Measurements from ENCODE around the gene TST. TPM values are rescaled to one million over a fixed set of nuclear protein-coding genes. Genes with fewer than 3 reads are reported as not detected.

Gene TST
- total RNA-seq (10 to 100 TPM; 30.2 to 63.7 TPM), polyA plus RNA-seq (100 to 1,000 TPM in 1 of 2 donors, 10 to 100 TPM in 1; 49.8 to 107 TPM)
- long read RNA-seq, donor 1, transcript TST-202 (2 exons, 1,797 nt), result minor isoform, 5 of 16 reads
- long read RNA-seq, donor 1, transcript TST-201 (3 exons, 1,211 nt), result major isoform, 6 of 16 reads
- long read RNA-seq, donor 1, partial matches to known transcripts, result 5 of 16 reads
- long read RNA-seq, donor 1, other reads (novel, unspliced or antisense), result 0 of 16 reads
- long read RNA-seq, donor 2, partial matches to known transcripts, result 23 of 37 reads
- long read RNA-seq, donor 2, other reads (novel, unspliced or antisense), result 7 of 37 reads
- long read RNA-seq, donor 3, partial matches to known transcripts, result 28 of 35 reads
- long read RNA-seq, donor 3, other reads (novel, unspliced or antisense), result 0 of 35 reads
- long read RNA-seq, donor 4, partial matches to known transcripts, result 69 of 83 reads
- long read RNA-seq, donor 4, other reads (novel, unspliced or antisense), result 12 of 83 reads
- long read RNA-seq, donor 5, transcript TST-202 (2 exons, 1,797 nt), result major isoform, 5 of 91 reads
- long read RNA-seq, donor 5, partial matches to known transcripts, result 83 of 91 reads
- long read RNA-seq, donor 5, other reads (novel, unspliced or antisense), result 0 of 91 reads

DNA sequence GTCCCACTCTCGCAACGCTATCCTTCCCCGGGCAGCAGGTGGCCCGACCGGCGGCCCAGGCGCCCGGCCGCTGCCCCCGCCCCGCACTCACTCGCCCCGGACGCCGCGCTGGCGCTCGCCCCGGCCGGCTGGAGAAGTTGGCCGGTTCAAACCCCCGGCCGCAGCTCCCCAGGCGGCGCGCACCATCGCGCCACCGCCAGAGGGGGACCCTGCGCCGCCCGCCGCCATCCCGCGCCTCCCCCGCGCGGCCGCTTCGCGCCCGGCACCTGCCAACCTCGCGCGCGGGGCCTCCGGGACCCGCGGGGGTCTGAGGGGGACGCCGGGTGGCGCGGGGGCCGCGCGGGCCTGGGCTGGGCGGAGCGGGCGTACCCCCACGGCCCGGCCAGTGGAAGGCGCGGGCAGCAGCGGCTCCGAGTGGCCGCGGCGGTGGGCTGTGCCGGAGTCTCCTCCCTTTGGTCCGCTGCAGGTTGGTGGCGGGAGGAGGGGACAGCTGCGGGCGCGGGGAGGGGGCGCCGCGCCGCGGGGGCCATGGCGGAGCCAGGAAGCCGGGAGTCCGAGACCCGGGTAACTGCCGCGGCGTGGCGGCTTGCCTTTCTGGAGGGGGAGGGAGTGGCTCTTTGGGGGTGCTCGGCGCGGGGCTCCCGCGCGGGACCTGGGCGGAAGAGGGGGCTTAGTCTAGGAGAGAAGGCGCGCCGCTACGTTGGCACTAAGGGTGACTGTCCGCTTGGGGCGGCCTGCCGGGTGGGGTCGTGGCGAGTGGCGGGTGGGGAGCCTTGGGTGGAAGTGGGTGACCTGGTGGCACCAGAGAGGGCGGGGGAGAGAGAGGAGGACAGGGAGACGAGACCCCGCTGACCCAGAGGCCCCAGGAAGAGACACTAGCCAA is at the start of gene TST, which contains the start of gene MPST:
TST (minus strand) TSS at position 139 of the 883 bp plus-strand sequence. CDS start 715 bp downstream, outside the sequence.
MPST (plus strand) TSS at position 434 of the 883 bp plus-strand sequence; CDS start at position 529, 95 bp downstream.
- Histone ChIP-seq H3K36me3 (ENCODE audit: control insufficient read depth in 4 of 4, insufficient read depth in 4 of 4, low read length in 4 of 4) (peaks cover 0 to 16% (median under 1%) of the 10 kb centered on the region in 4 donors), H3K4me1 (ENCODE audit: control insufficient read depth in 5 of 5, insufficient read depth in 5 of 5, low read length in 5 of 5) (peaks cover 0 to 35% (median 18%) of the 10 kb centered on the region in 5 donors), H3K9me3 (ENCODE audit: control insufficient read depth in 4 of 4, insufficient read depth in 3 of 4, low read length in 3 of 4) (no peaks in the 10 kb centered on the region), H3K27me3 (ENCODE audit: control insufficient read depth in 3 of 3, insufficient read depth in 3 of 3, low read length in 2 of 3) (no peaks in the 10 kb centered on the region), H3K9ac (ENCODE audit: insufficient read depth in 1 of 2, low read length in 2 of 2) (peak within 1 kb of the TSS; percentile 8 to 79), H3K27ac (ENCODE audit: low read depth in 1 of 2, low read length in 1 of 2) (peak within 1 kb of the TSS; percentile 94 to 97), H3K4me3 (peak within 1 kb of the TSS; percentile 80)
- WGBS, 2 donors, result 1% methylated on average over 53 to 107 of the region's 107 CpGs
- TF ChIP-seq, protein P1, sequence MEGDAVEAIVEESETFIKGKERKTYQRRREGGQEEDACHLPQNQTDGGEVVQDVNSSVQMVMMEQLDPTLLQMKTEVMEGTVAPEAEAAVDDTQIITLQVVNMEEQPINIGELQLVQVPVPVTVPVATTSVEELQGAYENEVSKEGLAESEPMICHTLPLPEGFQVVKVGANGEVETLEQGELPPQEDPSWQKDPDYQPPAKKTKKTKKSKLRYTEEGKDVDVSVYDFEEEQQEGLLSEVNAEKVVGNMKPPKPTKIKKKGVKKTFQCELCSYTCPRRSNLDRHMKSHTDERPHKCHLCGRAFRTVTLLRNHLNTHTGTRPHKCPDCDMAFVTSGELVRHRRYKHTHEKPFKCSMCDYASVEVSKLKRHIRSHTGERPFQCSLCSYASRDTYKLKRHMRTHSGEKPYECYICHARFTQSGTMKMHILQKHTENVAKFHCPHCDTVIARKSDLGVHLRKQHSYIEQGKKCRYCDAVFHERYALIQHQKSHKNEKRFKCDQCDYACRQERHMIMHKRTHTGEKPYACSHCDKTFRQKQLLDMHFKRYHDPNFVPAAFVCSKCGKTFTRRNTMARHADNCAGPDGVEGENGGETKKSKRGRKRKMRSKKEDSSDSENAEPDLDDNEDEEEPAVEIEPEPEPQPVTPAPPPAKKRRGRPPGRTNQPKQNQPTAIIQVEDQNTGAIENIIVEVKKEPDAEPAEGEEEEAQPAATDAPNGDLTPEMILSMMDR (IDR thresholded peaks at IDR 0.05; ENCODE audit: control extremely low read depth, extremely low read depth), result no peak
- ATAC-seq (ENCODE audit: insufficient read depth, low FRiP score) (peak; percentile 69), DNase-seq (peak; percentile 84 to 91 (median 86))

DNA sequence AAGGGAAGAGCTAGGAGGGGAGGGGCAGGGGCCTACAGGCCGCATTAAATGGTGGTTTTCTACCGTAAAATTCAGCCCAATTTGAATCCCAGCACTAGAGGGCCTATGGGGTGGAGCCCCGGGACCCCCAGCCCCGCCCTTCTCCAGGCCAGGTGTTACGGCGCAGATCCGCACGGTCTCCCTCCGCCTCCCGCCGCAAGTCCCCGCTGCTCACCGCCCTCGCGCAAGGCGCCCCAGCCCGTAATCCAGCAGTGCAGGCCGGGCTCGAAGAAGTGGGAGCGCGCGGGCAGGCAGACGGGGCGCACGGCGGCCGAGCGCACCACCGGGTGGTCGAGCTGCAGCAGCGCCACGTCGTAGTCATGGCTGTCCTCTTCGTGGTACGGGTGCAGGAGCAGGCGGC is 49.6 kb upstream of the TST start:
- Histone ChIP-seq H3K27ac (ENCODE audit: low read depth in 1 of 2, low read length in 1 of 2) (no peak overlapping the region), H3K9ac (ENCODE audit: insufficient read depth in 1 of 2, low read length in 2 of 2) (no peak overlapping the region), H3K4me3 (no peak overlapping the region), H3K36me3 (ENCODE audit: control insufficient read depth in 4 of 4, insufficient read depth in 4 of 4, low read length in 4 of 4) (no peaks in the 10 kb centered on the region), H3K9me3 (ENCODE audit: control insufficient read depth in 4 of 4, insufficient read depth in 3 of 4, low read length in 3 of 4) (peaks cover 0 to 5% (median 0%) of the 10 kb centered on the region in 4 donors), H3K27me3 (ENCODE audit: control insufficient read depth in 3 of 3, insufficient read depth in 3 of 3, low read length in 2 of 3) (peaks cover 0 to 25% (median 8%) of the 10 kb centered on the region in 3 donors), H3K4me1 (ENCODE audit: control insufficient read depth in 5 of 5, insufficient read depth in 5 of 5, low read length in 5 of 5) (no peaks in the 10 kb centered on the region)
- WGBS, 2 donors, result 4 to 7% methylated on average over 31 to 36 of the region's 36 CpGs
- TF ChIP-seq, protein P1 (IDR thresholded peaks at IDR 0.05; ENCODE audit: control extremely low read depth, extremely low read depth), result no peak
- ATAC-seq (ENCODE audit: insufficient read depth, low FRiP score), result no peak
- DNase-seq, result no peak

DNA sequence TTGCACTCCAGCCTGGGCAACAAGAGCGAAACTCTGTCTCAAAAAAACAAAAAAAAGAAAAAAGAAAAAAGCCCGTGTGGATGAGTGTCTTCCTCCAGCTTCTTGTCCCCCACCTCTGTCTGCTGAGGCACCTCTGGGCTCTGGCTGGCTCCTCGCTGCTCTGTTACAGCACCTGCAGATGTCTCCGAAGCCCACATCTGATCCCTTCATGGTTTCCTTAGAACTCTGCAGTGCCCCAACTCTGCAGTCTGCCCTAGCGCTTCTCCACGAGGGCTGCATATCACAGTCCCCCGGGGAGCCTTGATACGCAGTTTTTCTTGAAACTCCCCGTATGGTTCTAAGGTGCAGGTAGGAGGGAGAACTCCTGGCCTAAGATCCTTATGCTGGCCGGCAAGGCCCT is 48.2 kb upstream of the TST start:
- Histone ChIP-seq H3K27me3 (ENCODE audit: control insufficient read depth in 3 of 3, insufficient read depth in 3 of 3, low read length in 2 of 3) (peaks cover 0 to 25% (median 8%) of the 10 kb centered on the region in 3 donors), H3K36me3 (ENCODE audit: control insufficient read depth in 4 of 4, insufficient read depth in 4 of 4, low read length in 4 of 4) (no peaks in the 10 kb centered on the region), H3K4me1 (ENCODE audit: control insufficient read depth in 5 of 5, insufficient read depth in 5 of 5, low read length in 5 of 5) (peaks cover 0 to 8% (median 0%) of the 10 kb centered on the region in 5 donors), H3K27ac (ENCODE audit: low read depth in 1 of 2, low read length in 1 of 2) (no peak overlapping the region), H3K9me3 (ENCODE audit: control insufficient read depth in 4 of 4, insufficient read depth in 3 of 4, low read length in 3 of 4) (peaks cover 0 to 1% (median 0%) of the 10 kb centered on the region in 4 donors), H3K9ac (ENCODE audit: insufficient read depth in 1 of 2, low read length in 2 of 2) (no peak overlapping the region), H3K4me3 (no peak overlapping the region)
- DNase-seq (no peak), ATAC-seq (ENCODE audit: insufficient read depth, low FRiP score) (no peak)
- TF ChIP-seq, protein P1 (IDR thresholded peaks at IDR 0.05; ENCODE audit: control extremely low read depth, extremely low read depth), result no peak
- WGBS, 2 donors, result 83 to 89% methylated on average over 10 of the region's 10 CpGs

All from lung (tissue), 16 donors.